Renal cortex interstitium (tissue), 11 donors: Measurements from ENCODE around the gene PIM1. TPM values are rescaled to one million over a fixed set of nuclear protein-coding genes. Genes with fewer than 3 reads are reported as not detected.
"Not testable (repeated sequence)": the region's sequence is repeated elsewhere in the genome, so short reads cannot be mapped to it uniquely, and the experiment has no call there.

Experiments
- DNase-seq, 11 donors: peaks; one replicate each; pipeline ENCODE4 v3.0.0-alpha.2; 2013; ENCODE audit warnings: low read depth in 9 of 11, low spot score in 4 of 11; ENCODE audit errors: extremely low read depth in 1 of 11
- polyA plus RNA-seq, 3 donors: library from polyadenylated mRNA; unstranded; fragments of 120-200 nt; gene quantifications; one replicate each; pipeline ENCODE4 v1.2.1, GENCODE V29; 2013; ENCODE audit not compliant: insufficient read length in 3 of 3

PIM1 gene
- polyA plus RNA-seq, 3 donors: 22.4 to 27.9 (median 26.2) TPM

DNA sequence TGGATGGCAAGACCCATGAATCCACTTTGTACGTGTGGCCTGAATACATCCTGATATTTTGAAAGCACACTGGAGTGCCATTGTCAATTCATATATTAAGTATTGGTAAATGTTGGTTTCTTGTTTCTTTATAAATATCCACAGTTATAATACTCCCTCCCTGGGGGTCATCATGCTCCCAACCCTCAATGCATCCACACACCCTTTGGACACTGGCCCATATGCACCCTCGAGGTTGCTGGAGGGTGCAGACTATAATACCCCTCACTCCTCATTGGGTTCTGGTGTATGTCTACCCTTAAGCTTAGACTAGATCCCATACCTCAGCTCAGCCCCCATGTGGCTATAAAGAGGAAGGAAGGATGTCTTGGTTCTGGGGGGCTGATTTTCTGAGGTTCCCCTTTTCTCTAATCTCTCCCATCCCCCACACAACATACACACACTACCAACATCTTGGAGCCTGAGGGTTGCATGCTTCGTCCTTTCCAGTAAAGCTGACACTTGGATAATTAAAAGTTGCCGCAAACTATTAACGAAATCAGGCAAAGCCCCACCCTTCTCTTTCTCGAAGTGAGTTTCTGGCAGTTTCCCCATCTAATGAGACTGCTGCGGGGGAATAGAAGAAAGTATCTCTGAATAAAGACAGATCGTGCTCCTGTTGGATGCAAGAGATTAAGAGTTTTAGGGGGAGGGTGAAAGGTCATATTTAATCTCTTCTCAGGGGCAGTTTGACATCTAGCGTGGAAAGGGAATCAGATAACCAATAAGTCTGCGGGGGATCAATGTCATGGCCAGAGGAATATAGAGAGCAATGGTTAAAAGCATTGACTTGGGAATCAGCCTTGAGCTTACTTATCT lies 7.4 kb downstream of the PIM1 start:
- no peak for DNase-seq

DNA sequence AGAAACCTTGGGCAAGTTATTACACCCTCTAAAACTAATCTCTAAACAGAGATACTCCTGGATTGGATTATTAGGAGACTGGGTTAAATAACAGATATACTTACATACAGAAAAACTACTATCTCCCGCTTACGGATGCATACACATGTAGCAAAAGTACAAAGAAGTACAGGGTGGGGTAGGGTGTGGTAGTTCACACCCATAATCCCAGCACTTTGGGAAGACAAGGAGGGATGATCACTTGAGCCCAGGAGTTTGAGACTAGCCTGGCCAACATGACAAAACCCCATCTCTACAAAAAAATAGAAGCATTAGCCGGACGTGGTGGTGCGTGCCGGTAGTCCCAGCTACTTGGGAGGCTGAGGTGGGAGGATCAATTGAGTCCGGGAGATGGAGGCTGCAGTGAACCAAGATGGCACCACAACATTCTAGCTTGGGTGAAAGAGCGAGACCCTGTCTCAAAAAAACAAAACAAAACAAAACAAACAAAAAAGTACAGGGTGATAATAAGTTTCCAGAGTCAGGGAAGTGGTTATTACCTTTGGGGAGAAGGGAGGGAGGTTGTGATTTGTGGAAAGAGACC lies 8.1 kb downstream of the PIM1 start:
- no peak for DNase-seq

GRCh38 chr6:37180075-37180474 lies 10.1 kb downstream of the PIM1 start:
- no peak for DNase-seq

DNA sequence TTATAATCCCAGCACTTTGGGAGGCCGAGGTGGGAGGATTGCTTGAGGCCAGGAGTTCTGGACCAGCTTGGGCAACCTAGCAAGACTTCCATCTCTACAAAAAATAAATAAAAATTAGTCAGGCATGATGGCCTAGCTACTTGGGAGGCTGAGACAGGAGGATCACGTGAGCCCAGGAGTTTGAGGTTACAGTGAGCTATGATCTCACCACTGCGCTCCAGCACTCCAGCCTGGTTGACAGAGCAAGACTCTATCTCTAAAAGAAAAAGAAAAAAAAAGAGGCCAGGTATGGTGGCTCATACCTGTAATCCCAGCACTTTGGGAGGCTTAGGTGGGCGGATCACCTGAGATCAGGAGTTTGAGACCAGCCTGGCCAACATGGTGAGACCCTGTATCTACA lies 10.7 kb downstream of the PIM1 start:
- DNase-seq: not testable (repeated sequence)

DNA sequence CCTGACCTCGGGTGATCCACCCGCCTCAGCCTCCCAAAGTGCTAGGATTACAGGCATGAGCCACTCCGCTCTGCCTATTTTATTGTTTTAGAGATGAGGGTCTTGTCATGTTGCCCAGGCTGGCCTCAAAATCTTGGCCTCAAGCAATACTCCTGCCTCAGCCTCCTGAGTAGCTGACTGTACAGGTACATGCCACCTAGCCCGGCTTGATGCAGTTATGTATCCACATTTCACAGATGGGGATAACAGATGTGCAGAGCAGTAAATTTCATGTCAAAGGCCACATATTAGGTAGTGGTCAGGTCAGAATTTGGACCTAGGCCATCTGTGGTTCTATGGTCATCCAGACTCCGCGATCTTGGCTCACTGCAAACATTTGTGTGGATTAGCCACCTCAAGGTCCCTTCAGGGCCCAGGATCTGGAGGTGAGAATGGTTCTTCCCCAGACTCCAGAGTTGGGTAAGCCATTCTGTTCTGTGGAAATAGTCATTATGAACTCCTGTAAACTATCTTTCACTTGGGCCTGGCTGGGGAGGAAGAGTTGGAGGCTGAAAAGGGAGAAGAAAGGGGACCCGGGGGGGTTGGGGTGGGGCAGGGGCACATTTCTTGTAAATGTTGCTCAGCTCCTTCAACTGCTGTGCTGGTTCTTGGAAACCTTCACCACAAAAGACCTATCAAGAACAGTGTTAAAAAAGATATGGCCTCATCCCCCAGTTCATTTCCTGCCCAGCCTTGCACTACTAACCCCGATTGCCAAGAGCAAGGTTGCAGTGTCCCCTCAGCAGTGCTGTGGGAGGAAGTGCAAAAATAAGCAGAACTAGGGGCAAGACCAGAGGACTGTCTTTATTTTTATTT lies 13.0 kb downstream of the PIM1 start:
- DNase-seq: no peak

- DNase-seq: not testable (repeated sequence)
Measured at GRCh38 chr6:37185949-37186720, 16.2 kb downstream of the PIM1 start.

GRCh38 chr6:37187321-37188022 lies 17.5 kb downstream of the PIM1 start:
- DNase-seq: no peak

DNA sequence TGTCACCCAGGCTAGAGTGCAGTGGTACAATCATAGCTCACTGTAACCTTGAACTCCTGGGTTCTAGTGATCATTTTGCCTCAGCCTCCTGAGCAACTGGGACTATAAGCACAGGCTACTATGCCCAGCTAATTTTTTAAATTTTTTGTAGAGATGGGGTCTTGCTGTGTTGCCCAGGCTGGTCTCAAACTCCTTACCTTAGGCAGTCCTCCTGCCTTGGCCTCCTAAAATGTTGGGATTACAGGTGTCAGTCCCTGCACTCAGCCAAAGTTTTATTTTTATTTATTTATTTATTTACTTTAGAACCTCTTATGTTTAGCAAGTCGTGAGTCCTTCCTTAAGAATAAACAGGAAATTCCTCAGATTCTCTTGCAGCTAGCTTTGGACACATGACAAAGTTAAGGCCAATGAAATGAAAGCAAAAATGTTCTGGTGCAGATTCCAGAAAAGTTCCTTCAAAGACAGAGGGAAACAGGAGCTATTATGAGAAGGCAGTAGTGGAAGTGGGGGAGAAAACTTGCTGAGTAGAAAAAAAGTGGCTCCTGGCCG lies 19.1 kb downstream of the PIM1 start:
- DNase-seq: no peak

GRCh38 chr6:37190159-37190535 lies 20.2 kb downstream of the PIM1 start:
- no peak for DNase-seq

DNA sequence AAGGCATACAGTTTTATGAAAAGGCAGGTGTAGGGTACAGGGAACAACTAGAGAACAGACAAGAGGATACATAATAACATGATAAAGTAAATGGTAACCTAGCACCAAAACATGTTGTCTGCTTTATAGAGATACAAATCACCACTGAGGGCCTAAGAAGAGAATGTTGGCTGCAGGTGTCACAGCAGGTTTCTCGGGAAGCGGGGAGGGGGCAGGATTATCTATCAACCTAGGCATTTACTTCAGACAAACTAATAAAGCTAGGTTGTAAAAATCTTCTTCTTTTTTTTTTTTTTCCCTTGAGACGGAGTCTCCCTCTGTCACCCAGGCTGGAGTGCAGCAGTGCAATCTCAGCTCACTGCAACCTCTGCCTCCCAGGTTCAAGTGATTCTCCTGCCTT lies 22.7 kb downstream of the PIM1 start:
- DNase-seq: no peak

DNA sequence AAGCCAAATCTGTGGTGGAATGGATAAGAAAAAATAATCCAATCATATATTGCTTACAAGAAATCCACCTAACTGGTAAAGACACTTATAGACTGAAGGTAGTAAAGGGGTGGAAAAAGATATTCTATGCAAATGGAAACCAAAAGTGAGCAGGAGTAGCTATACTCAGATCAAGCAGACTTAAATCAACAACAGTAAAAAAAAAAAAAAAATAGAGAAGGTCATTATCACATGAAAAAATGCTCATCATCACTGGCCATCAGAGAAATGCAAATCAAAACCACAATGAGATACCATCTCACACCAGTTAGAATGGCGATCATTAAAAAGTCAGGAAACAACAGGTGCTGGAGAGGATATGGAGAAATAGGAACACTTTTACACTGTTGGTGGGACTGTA lies 24.9 kb downstream of the PIM1 start:
- not testable (repeated sequence) for DNase-seq

DNA sequence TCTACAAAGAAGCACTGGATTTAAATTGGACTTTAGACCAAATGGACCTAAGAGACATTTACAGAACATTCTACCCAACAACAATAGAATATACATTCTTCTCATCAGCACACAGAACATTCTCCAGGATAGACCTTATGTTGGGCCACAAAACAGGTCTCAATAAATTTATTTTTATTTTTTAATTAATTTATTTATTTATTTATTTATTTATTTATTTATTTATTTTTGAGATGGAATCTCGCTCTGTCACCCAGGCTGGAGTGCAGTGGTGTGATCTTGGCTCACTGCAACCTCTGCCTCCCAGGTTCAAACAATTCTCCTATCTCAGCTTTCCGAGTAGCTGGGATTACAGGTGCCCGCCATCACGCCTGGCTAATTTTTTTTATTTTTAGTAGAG lies 26.5 kb downstream of the PIM1 start:
- not testable (repeated sequence) for DNase-seq

DNA sequence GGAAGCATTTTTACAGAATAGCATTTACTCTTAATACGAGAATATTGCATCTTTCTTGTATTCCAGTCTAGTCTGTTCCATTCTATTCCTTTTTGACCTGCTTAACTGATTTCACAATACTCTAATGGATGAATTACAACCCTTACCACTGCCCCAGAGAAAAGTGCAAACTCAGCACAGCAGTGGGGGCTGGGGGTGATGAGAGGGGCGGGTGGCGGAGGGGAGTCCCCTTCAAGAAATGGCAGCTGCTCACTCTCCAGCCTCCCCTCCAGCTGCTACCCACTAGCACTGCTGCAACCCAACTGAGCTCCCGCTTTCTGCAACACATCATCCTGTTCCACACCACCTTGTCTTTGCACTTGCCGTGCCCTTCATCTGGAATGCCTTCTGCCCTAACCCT lies 30.1 kb downstream of the PIM1 start:
- no peak for DNase-seq

GRCh38 chr6:37201726-37202125 lies 31.8 kb downstream of the PIM1 start:
- DNase-seq: no peak

DNA sequence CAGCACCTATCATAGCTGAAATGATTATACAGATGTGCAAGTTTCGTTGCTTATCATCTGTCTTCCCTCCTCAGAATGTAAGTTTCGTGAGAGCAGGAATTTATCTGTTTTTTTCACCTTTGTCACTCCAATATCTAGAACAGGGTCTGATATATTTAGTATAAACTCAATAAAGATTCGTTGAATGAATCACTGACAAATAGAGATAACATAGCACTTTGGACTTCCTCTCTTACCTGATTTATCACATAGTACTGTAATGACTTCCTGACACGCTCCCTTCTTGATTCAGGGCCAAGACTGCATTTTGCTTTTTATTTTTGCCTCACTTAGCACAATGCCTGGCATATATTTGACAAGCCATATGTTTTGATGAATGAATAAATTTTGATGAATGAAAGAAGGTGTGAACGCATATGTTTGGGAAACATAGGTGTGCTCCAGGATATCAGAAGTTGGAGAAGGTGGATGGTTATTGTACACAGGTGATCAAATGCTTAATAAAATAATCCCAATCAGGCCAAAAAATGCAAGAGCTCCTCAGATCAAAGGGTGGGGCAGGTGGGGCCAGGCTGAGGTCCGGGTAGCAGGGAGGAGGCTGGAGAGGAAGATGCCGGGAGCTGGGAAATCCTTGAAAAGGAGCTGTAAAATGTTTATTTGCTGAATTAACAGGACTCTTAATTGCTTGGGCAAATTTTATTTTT lies 33.0 kb downstream of the PIM1 start:
- DNase-seq: no peak

GRCh38 chr6:37204014-37204751 lies 34.2 kb downstream of the PIM1 start:
- no peak for DNase-seq
